ENCODE results near the gene BANP. TPM values are rescaled to one million over a fixed set of nuclear protein-coding genes. Genes with fewer than 3 reads are reported as not detected.
"Not testable (repeated sequence)": the region's sequence is repeated elsewhere in the genome, so short reads cannot be mapped to it uniquely, and the experiment has no call there.

BANP gene
- total RNA-seq, 1 experiment from 2014 or later = 49.6 TPM

- Mint-ChIP-seq H3K9me3 (ENCODE audit: low read depth, unreplicated experiment) (no peaks in the 10 kb centered on the region), H3K36me3 (ENCODE audit: insufficient read depth, unreplicated experiment) (peaks cover 4% of the 10 kb centered on the region), H3K4me3 (ENCODE audit: low read depth, unreplicated experiment) (no peak overlapping the region), H3K27me3 (ENCODE audit: unreplicated experiment) (no peaks in the 10 kb centered on the region), H3K27ac (ENCODE audit: unreplicated experiment) (no peak overlapping the region), H3K4me1 (ENCODE audit: low read depth, unreplicated experiment) (no peaks in the 10 kb centered on the region)
- intact Hi-C loops (cut with micrococcal nuclease; ENCODE audit: unreplicated experiment) = no loop called here
- CTCF ChIA-PET = interaction anchor here (1.0 kb wide), 1 partner anchor 21 kb away, joined by 6 read pairs; no protein-coding TSS in a partner anchor
- BruUV-seq (replicated peaks) = no TSS peak
- TF ChIP-seq, protein P1, sequence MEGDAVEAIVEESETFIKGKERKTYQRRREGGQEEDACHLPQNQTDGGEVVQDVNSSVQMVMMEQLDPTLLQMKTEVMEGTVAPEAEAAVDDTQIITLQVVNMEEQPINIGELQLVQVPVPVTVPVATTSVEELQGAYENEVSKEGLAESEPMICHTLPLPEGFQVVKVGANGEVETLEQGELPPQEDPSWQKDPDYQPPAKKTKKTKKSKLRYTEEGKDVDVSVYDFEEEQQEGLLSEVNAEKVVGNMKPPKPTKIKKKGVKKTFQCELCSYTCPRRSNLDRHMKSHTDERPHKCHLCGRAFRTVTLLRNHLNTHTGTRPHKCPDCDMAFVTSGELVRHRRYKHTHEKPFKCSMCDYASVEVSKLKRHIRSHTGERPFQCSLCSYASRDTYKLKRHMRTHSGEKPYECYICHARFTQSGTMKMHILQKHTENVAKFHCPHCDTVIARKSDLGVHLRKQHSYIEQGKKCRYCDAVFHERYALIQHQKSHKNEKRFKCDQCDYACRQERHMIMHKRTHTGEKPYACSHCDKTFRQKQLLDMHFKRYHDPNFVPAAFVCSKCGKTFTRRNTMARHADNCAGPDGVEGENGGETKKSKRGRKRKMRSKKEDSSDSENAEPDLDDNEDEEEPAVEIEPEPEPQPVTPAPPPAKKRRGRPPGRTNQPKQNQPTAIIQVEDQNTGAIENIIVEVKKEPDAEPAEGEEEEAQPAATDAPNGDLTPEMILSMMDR (IDR thresholded peaks at IDR 0.05; ENCODE audit: unreplicated experiment) = no peak
- DNase-seq = no peak
Observed at GRCh38 chr16:88026964-88027938, 76.0 kb downstream of the BANP start.

GRCh38 chr16:88028177-88028930 is 77.1 kb downstream of the BANP start:
- CTCF ChIA-PET = interaction anchor here (1.0 kb wide), 1 partner anchor 22 kb away, joined by 6 read pairs; no protein-coding TSS in a partner anchor
- intact Hi-C loops (cut with micrococcal nuclease; ENCODE audit: unreplicated experiment); BruUV-seq (replicated peaks); H3K9me3 Mint-ChIP-seq (ENCODE audit: low read depth, unreplicated experiment); H3K36me3 Mint-ChIP-seq (ENCODE audit: insufficient read depth, unreplicated experiment); DNase-seq; H3K27me3 Mint-ChIP-seq (ENCODE audit: unreplicated experiment); H3K4me3 Mint-ChIP-seq (ENCODE audit: low read depth, unreplicated experiment); H3K27ac Mint-ChIP-seq (ENCODE audit: unreplicated experiment); H3K4me1 Mint-ChIP-seq (ENCODE audit: low read depth, unreplicated experiment): not testable (repeated sequence)

DNA sequence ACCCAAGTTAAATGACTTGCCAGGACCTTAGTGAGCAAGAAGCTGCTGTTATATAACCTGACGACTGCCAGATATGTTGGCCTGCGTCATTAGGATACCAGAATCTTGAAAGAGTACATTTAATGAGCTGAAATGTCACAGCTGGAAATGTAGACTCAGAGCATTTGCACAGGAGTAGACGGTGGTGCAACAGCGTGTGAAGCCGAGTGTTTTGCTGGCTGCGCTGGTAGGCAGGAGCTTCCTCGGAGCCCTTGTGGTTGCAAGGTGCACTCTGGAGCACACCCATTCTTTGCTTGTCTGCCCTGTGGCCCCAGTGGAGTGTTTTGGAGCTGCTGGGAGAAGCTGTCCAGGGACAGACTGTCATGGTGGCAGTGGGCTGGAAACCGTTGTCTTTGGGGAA is 79.3 kb downstream of the BANP start:
- intact Hi-C loops (cut with micrococcal nuclease; ENCODE audit: unreplicated experiment) = no loop called here

GRCh38 chr16:88030961-88031360 is 79.7 kb downstream of the BANP start:
- H3K36me3 Mint-ChIP-seq (ENCODE audit: insufficient read depth, unreplicated experiment); intact Hi-C loops (cut with micrococcal nuclease; ENCODE audit: unreplicated experiment); H3K27me3 Mint-ChIP-seq (ENCODE audit: unreplicated experiment); H3K4me1 Mint-ChIP-seq (ENCODE audit: low read depth, unreplicated experiment); BruUV-seq (replicated peaks); DNase-seq; H3K27ac Mint-ChIP-seq (ENCODE audit: unreplicated experiment); H3K4me3 Mint-ChIP-seq (ENCODE audit: low read depth, unreplicated experiment); CTCF ChIA-PET; H3K9me3 Mint-ChIP-seq (ENCODE audit: low read depth, unreplicated experiment): not testable (repeated sequence)

More for the DNA sequence above, 79.3 kb downstream of the BANP start:
- Mint-ChIP-seq H3K4me1 (ENCODE audit: low read depth, unreplicated experiment) (no peaks in the 10 kb centered on the region), H3K36me3 (ENCODE audit: insufficient read depth, unreplicated experiment) (no peaks in the 10 kb centered on the region), H3K27ac (ENCODE audit: unreplicated experiment) (no peak overlapping the region), H3K27me3 (ENCODE audit: unreplicated experiment) (no peaks in the 10 kb centered on the region), H3K4me3 (ENCODE audit: low read depth, unreplicated experiment) (no peak overlapping the region), H3K9me3 (ENCODE audit: low read depth, unreplicated experiment) (no peaks in the 10 kb centered on the region)
- CTCF ChIA-PET = no interaction called here
- no peak for DNase-seq
- TF ChIP-seq, protein P1 (IDR thresholded peaks at IDR 0.05; ENCODE audit: unreplicated experiment) = no peak
- no TSS peak for BruUV-seq (replicated peaks)

DNA sequence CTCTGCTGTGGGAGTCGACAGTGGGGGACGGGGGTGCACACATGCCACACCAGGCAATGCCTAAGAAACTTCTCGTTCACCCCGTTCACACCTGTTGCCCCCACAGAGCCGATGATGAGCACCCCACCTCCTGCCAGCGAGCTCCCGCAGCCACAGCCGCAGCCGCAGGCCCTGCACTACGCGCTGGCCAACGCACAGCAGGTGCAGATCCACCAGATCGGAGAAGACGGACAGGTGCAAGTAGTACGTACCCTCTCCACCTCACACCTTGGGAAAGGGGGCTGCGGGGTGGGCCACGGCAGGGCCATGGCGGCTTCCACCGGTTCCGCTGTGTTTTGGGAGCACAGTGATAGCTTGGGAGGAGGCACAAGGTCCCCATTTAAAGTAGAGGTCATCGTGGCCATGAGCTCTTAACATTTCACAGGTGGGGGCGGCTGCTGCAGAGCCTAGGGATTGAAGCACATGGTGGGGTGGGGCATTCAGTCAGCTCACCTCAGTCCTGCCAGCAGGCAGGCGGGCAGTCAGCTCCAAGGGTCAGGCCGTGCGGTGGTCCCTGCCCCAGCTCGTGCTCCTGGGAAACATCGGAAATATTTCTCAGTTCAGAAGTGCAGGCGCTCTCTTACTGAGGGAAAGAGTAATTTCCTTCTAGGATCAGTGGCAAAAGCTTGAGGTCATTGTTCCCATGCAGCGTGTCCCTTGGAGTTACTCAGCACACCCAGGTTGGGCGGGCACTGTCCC is 81.9 kb downstream of the BANP start:
- H3K27ac Mint-ChIP-seq (ENCODE audit: unreplicated experiment); BruUV-seq (replicated peaks); H3K9me3 Mint-ChIP-seq (ENCODE audit: low read depth, unreplicated experiment); H3K4me3 Mint-ChIP-seq (ENCODE audit: low read depth, unreplicated experiment); intact Hi-C loops (cut with micrococcal nuclease; ENCODE audit: unreplicated experiment); H3K4me1 Mint-ChIP-seq (ENCODE audit: low read depth, unreplicated experiment); DNase-seq; H3K27me3 Mint-ChIP-seq (ENCODE audit: unreplicated experiment); H3K36me3 Mint-ChIP-seq (ENCODE audit: insufficient read depth, unreplicated experiment): not testable (repeated sequence)
- CTCF ChIA-PET = interaction anchor here (0.8 kb wide), 1 partner anchor 10 kb away, joined by 3 read pairs; no protein-coding TSS in a partner anchor

Data from Calu3 (cell line).